ENCODE data around the gene OSTN. TPM values are rescaled to one million over a fixed set of nuclear protein-coding genes. Genes with fewer than 3 reads are reported as not detected.

The OSTN gene, protein sequence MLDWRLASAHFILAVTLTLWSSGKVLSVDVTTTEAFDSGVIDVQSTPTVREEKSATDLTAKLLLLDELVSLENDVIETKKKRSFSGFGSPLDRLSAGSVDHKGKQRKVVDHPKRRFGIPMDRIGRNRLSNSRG
- total RNA-seq (2021; ENCODE audit: unreplicated experiment) (not detected), Bru-seq, nascent RNA (percentile 5 among the genes with signal in this experiment), BruChase-seq, experiment 1, labeled RNA remaining after a 6-hour chase (percentile 5 among the genes with signal in this experiment), BruChase-seq, experiment 2, labeled RNA remaining after a 2-hour chase (percentile 2 among the genes with signal in this experiment)
- polyA plus RNA-seq (2012), result not detected in 2 replicates
- long read RNA-seq, result 0 reads

DNA sequence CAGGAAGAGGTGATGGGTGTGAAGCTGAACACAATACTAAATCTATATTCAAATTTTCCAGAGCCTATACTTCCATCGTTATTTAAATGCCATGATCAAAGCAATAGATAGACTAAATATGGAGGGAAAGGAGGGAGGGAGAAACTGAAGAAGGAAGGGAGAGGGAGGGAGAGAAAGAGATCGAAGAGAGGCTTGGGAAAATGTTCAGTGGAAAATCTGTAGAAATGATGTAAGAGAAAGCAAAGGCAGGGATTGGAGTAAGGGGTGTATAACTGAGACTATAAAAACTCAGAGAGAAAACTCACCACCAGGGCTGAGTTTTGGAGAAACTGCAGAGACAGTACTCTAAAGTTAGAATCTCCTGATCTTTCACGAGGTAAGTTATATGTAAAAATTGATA lies at the start of gene OSTN:
Gene OSTN (plus strand): TSS at position 310 of the 400 bp plus-strand sequence. CDS start 13,292 bp downstream, outside the sequence.
- TF ChIP-seq, protein P1, sequence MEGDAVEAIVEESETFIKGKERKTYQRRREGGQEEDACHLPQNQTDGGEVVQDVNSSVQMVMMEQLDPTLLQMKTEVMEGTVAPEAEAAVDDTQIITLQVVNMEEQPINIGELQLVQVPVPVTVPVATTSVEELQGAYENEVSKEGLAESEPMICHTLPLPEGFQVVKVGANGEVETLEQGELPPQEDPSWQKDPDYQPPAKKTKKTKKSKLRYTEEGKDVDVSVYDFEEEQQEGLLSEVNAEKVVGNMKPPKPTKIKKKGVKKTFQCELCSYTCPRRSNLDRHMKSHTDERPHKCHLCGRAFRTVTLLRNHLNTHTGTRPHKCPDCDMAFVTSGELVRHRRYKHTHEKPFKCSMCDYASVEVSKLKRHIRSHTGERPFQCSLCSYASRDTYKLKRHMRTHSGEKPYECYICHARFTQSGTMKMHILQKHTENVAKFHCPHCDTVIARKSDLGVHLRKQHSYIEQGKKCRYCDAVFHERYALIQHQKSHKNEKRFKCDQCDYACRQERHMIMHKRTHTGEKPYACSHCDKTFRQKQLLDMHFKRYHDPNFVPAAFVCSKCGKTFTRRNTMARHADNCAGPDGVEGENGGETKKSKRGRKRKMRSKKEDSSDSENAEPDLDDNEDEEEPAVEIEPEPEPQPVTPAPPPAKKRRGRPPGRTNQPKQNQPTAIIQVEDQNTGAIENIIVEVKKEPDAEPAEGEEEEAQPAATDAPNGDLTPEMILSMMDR (IDR thresholded peaks at IDR 0.05 in 2 of 3, conservative IDR thresholded peaks at IDR 0.05 in 1 of 3; ENCODE audit: borderline replicate concordance in 1 of 3, insufficient read depth in 1 of 3, low read depth in 2 of 3, low read length in 2 of 3), result no peak
- TF ChIP-seq ZFX (IDR thresholded peaks at IDR 0.05), result no peak
- no peak for TF ChIP-seq JUND (IDR thresholded peaks at IDR 0.05)
- TF ChIP-seq ZNF274 (IDR thresholded peaks at IDR 0.05; ENCODE audit: low read depth, low read length), result no peak
- TF ChIP-seq FOSL1 (IDR thresholded peaks at IDR 0.05; ENCODE audit: low read depth), result no peak
- TF ChIP-seq, protein P2, sequence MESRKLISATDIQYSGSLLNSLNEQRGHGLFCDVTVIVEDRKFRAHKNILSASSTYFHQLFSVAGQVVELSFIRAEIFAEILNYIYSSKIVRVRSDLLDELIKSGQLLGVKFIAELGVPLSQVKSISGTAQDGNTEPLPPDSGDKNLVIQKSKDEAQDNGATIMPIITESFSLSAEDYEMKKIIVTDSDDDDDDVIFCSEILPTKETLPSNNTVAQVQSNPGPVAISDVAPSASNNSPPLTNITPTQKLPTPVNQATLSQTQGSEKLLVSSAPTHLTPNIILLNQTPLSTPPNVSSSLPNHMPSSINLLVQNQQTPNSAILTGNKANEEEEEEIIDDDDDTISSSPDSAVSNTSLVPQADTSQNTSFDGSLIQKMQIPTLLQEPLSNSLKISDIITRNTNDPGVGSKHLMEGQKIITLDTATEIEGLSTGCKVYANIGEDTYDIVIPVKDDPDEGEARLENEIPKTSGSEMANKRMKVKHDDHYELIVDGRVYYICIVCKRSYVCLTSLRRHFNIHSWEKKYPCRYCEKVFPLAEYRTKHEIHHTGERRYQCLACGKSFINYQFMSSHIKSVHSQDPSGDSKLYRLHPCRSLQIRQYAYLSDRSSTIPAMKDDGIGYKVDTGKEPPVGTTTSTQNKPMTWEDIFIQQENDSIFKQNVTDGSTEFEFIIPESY (IDR thresholded peaks at IDR 0.05; ENCODE audit: extremely low read depth, insufficient replicate concordance, low read length), result no peak
- TF ChIP-seq TCF7L2 (IDR thresholded peaks at IDR 0.05; ENCODE audit: borderline replicate concordance, extremely low read depth, insufficient read depth, insufficient read length), result no peak
- TF ChIP-seq, protein P3, sequence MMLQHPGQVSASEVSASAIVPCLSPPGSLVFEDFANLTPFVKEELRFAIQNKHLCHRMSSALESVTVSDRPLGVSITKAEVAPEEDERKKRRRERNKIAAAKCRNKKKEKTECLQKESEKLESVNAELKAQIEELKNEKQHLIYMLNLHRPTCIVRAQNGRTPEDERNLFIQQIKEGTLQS (IDR thresholded peaks at IDR 0.05), result no peak
- TF ChIP-seq EGR1 (IDR thresholded peaks at IDR 0.05; ENCODE audit: low read depth), result no peak
- TF ChIP-seq SRF (IDR thresholded peaks at IDR 0.05; ENCODE audit: low read depth), result no peak
- TF ChIP-seq, protein P4, sequence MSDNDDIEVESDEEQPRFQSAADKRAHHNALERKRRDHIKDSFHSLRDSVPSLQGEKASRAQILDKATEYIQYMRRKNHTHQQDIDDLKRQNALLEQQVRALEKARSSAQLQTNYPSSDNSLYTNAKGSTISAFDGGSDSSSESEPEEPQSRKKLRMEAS (IDR thresholded peaks at IDR 0.05), result no peak
- no peak for TF ChIP-seq POLR2AphosphoS5 (IDR thresholded peaks at IDR 0.05; ENCODE audit: low read depth, low read length)
- no peak for TF ChIP-seq SP1 (IDR thresholded peaks at IDR 0.05; ENCODE audit: low read depth)
- no peak for TF ChIP-seq ELF1 (IDR thresholded peaks at IDR 0.05; ENCODE audit: borderline replicate concordance, low read depth)
- TF ChIP-seq CEBPB (IDR thresholded peaks at IDR 0.05; ENCODE audit: low read depth), result no peak
- no peak for TF ChIP-seq RAD21 (IDR thresholded peaks at IDR 0.05; ENCODE audit: low read depth)
- no peak for TF ChIP-seq EZH2phosphoT487 (IDR thresholded peaks at IDR 0.05; ENCODE audit: borderline replicate concordance)
- POLR2A ChIA-PET, result no interaction called here
- Histone ChIP-seq H3K27me3 (ENCODE audit: insufficient read depth, low read length) (no peaks in the 10 kb centered on the region), H3K9me3 (ENCODE audit: control insufficient read depth in 1 of 2, insufficient read depth in 1 of 2, low read depth in 1 of 2, low read length in 2 of 2) (no peaks in the 10 kb centered on the region), H3K9me2 (ENCODE audit: insufficient read depth) (no peaks in the 10 kb centered on the region), H3K4me2 (ENCODE audit: low read length) (no peak within 1 kb of the TSS), H3K36me3 (ENCODE audit: control insufficient read depth in 1 of 2, insufficient read depth in 2 of 2, low read length in 2 of 2) (no peaks in the 10 kb centered on the region), H3K9ac (ENCODE audit: low read length) (no peak within 1 kb of the TSS), H3K79me2 (ENCODE audit: insufficient read depth, low read length) (no peaks in the 10 kb centered on the region), H3K27ac (ENCODE audit: low read depth, low read length) (no peak within 1 kb of the TSS), H3K4me1 (ENCODE audit: control insufficient read depth in 1 of 2, insufficient read depth in 2 of 2, low read length in 2 of 2) (no peaks in the 10 kb centered on the region), H4K20me1 (ENCODE audit: insufficient read depth) (no peaks in the 10 kb centered on the region), H2AFZ (ENCODE audit: low read depth, low read length, poor library complexity, severe bottlenecking) (no peak within 1 kb of the TSS), H3K4me3 (replicated peaks in 1 of 2; ENCODE audit: low read depth in 1 of 2, low read length in 2 of 2) (no peak within 1 kb of the TSS)
- no TSS peak for BruUV-seq (replicated peaks)
- CTCF ChIA-PET, result interaction anchor here (0.9 kb wide), 1 partner anchor 54 kb away, joined by 3 read pairs; no protein-coding TSS in a partner anchor
- RAD21 ChIA-PET (ENCODE audit: low non-redundant PET in 1 of 2, low total read pairs in 2 of 2, uncharacterized antibody in 2 of 2, unreplicated experiment in 2 of 2), result no interaction called here
- ATAC-seq, result no peak
- intact Hi-C loops (cut with micrococcal nuclease), result no loop called here
- DNase-seq (ENCODE audit: low read depth, low spot score), result no peak

All from HCT116 (cell line).